Erythroblast (primary cell): ENCODE results near the gene LEMD1.
"Not testable (repeated sequence)": the region's sequence is repeated elsewhere in the genome, so short reads cannot be mapped to it uniquely, and the experiment has no call there.

Source experiments
- GATA1 ChIP-seq: IDR thresholded peaks from 2 replicates; pipeline ENCODE4 v1.6.1; 2011; ENCODE audit warnings: low read depth, mild to moderate bottlenecking, control low read depth, low read length, moderate library complexity
- POLR2A ChIP-seq: IDR thresholded peaks from 2 replicates; pipeline ENCODE4 v1.6.1; 2011; ENCODE audit warnings: mild to moderate bottlenecking, low read length

DNA sequence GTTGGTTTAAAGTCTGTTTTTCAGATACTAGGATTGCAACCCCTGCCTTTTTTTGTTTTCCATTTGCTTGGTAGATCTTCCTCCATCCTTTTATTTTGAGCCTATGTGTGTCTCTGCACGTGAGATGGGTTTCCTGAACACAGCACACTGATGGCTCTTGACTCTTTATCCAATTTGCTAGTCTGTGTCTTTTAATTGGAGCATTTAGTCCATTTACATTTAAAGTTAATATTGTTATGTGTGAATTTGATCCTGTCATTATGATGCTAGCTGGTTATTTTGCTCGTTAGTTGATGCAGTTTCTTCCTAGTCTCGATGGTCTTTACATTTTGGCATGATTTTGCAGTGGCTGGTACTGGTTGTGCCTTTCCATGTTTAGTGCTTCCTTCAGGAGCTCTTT is 17.4 kb downstream of the LEMD1 start:
- not testable (repeated sequence) for TF ChIP-seq POLR2A, GATA1
